ENCODE results near the gene GDA. TPM values are rescaled to one million over a fixed set of nuclear protein-coding genes. Genes with fewer than 3 reads are reported as not detected.

GDA gene
- total and polyA plus RNA-seq, 9 of the 15 experiments (the other 6 are each of a cell fraction or from before 2014, with no cell fraction given) = 4.5 to 18.0 (median 12.7) TPM

GRCh38 chr9:72137697-72138365, 11.4 kb upstream of the GDA start (continued):
- no peak for TF ChIP-seq ARID3A (IDR thresholded peaks at IDR 0.05; ENCODE audit: borderline replicate concordance, low read depth, low read length)
- TF ChIP-seq GTF2F1 (IDR thresholded peaks at IDR 0.05; ENCODE audit: low read depth, low read length) = no peak
- TF ChIP-seq ZSCAN29 (IDR thresholded peaks at IDR 0.05) = no peak
- TF ChIP-seq HDAC6 (IDR thresholded peaks at IDR 0.05; ENCODE audit: low read depth, low read length) = no peak
- TF ChIP-seq WHSC1 (IDR thresholded peaks at IDR 0.05; ENCODE audit: low read length) = no peak
- TF ChIP-seq KAT8 (IDR thresholded peaks at IDR 0.05; ENCODE audit: low read depth) = no peak
- no peak for TF ChIP-seq SMAD2 (IDR thresholded peaks at IDR 0.05; ENCODE audit: low read depth, low read length)
- TF ChIP-seq ARNT (IDR thresholded peaks at IDR 0.05) = no peak
- no peak for TF ChIP-seq ZBTB49 (CRISPR knock-in tag; IDR thresholded peaks at IDR 0.05; ENCODE audit: borderline replicate concordance)
- no peak for TF ChIP-seq ILF3 (IDR thresholded peaks at IDR 0.05; ENCODE audit: borderline replicate concordance)
- no peak for TF ChIP-seq ZNF511 (CRISPR knock-in tag; IDR thresholded peaks at IDR 0.05)
- no peak for TF ChIP-seq SP1 (CRISPR knock-in tag; IDR thresholded peaks at IDR 0.05)
- no peak for TF ChIP-seq KDM4B (IDR thresholded peaks at IDR 0.05; ENCODE audit: borderline replicate concordance in 2 of 2, low read depth in 1 of 2)
- TF ChIP-seq, protein P1, sequence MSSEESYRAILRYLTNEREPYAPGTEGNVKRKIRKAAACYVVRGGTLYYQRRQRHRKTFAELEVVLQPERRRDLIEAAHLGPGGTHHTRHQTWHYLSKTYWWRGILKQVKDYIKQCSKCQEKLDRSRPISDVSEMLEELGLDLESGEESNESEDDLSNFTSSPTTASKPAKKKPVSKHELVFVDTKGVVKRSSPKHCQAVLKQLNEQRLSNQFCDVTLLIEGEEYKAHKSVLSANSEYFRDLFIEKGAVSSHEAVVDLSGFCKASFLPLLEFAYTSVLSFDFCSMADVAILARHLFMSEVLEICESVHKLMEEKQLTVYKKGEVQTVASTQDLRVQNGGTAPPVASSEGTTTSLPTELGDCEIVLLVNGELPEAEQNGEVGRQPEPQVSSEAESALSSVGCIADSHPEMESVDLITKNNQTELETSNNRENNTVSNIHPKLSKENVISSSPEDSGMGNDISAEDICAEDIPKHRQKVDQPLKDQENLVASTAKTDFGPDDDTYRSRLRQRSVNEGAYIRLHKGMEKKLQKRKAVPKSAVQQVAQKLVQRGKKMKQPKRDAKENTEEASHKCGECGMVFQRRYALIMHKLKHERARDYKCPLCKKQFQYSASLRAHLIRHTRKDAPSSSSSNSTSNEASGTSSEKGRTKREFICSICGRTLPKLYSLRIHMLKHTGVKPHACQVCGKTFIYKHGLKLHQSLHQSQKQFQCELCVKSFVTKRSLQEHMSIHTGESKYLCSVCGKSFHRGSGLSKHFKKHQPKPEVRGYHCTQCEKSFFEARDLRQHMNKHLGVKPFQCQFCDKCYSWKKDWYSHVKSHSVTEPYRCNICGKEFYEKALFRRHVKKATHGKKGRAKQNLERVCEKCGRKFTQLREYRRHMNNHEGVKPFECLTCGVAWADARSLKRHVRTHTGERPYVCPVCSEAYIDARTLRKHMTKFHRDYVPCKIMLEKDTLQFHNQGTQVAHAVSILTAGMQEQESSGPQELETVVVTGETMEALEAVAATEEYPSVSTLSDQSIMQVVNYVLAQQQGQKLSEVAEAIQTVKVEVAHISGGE (CRISPR knock-in tag; IDR thresholded peaks at IDR 0.05) = no peak
- TF ChIP-seq MED1 (CRISPR knock-in tag; IDR thresholded peaks at IDR 0.05; ENCODE audit: borderline replicate concordance) = no peak
- no peak for TF ChIP-seq EGR1 (conservative IDR thresholded peaks at IDR 0.05)
- no peak for TF ChIP-seq PCBP1 (IDR thresholded peaks at IDR 0.05; ENCODE audit: low read depth, low read length, poor library complexity, severe bottlenecking)
